CD4-positive, alpha-beta memory T cell (primary cell): Measurements from ENCODE around the gene ARHGEF4. TPM values are rescaled to one million over a fixed set of nuclear protein-coding genes. Genes with fewer than 3 reads are reported as not detected.
A peak's percentile ranks its signal among the peaks of the same experiment; 100 is the strongest.

Experiments
- CTCF ChIA-PET: fragments of 350-600 bp; sonication (Branson Sonifier 250); formaldehyde crosslinking; loops from one replicate; lab custom pipeline; 2021; ENCODE audit warnings: inconsistent platforms; ENCODE audit not compliant: partially characterized antibody; lab: Charles Lee
- POLR2A ChIA-PET: fragments of 350-600 bp; sonication (Branson Sonifier 250); formaldehyde crosslinking; loops from one replicate; lab custom pipeline; 2021; ENCODE audit not compliant: partially characterized antibody; lab: Charles Lee
- DNase-seq, 5 donors: peaks; one replicate each; pipeline versions ENCODE4 v3.0.0 to v3.0.0-alpha.2; 2020 to 2022; ENCODE audit warnings: mixed read lengths in 1 of 5
- H3K27ac ChIP-seq: one replicate; pipeline ENCODE4 v1.7.0; 2013; ENCODE audit warnings: low read depth, low read length
- H3K27me3 ChIP-seq: 2 replicates; pipeline ENCODE4 v1.7.0; 2013; ENCODE audit warnings: mild to moderate bottlenecking, low read length, moderate library complexity; ENCODE audit not compliant: insufficient read depth
- H3K36me3 ChIP-seq: 2 replicates; pipeline ENCODE4 v1.7.0; 2013; ENCODE audit warnings: mild to moderate bottlenecking, low read length, moderate library complexity; ENCODE audit not compliant: insufficient read depth
- H3K4me1 ChIP-seq: 2 replicates; pipeline ENCODE4 v1.7.0; 2013; ENCODE audit warnings: mild to moderate bottlenecking, low read length, moderate library complexity; ENCODE audit not compliant: insufficient read depth
- H3K4me3 ChIP-seq, 2 donors: one replicate each; pipeline ENCODE4 v1.7.0; 2013; ENCODE audit warnings: low read length in 2 of 2, mild to moderate bottlenecking in 1 of 2
- H3K9me3 ChIP-seq, 2 donors: one replicate each; pipeline ENCODE4 v1.7.0; 2013; ENCODE audit warnings: low read length in 2 of 2, control low read depth in 1 of 2; ENCODE audit not compliant: control insufficient read depth in 1 of 2
- H3K27ac Mint-ChIP-seq, 7 donors: one replicate each; pipeline ENCODE4 v1.8.0; 2020 to 2021; ENCODE audit warnings: mixed read lengths in 7 of 7, mild to moderate bottlenecking in 6 of 7, inconsistent platforms in 3 of 7, moderate library complexity in 3 of 7
- H3K27me3 Mint-ChIP-seq, 2 donors: one replicate each; pipeline ENCODE4 v1.8.0; 2020 to 2021; ENCODE audit warnings: mixed read lengths in 2 of 2
- H3K36me3 Mint-ChIP-seq, 2 donors: one replicate each; pipeline ENCODE4 v1.8.0; 2020 to 2021; ENCODE audit warnings: mixed read lengths in 2 of 2, inconsistent platforms in 1 of 2, mild to moderate bottlenecking in 1 of 2
- H3K4me1 Mint-ChIP-seq, 4 donors: one replicate each; pipeline ENCODE4 v1.8.0; 2020 to 2021; ENCODE audit warnings: mixed read lengths in 4 of 4, mild to moderate bottlenecking in 1 of 4
- H3K4me3 Mint-ChIP-seq, 8 donors: one replicate each; pipeline ENCODE4 v1.8.0; 2020 to 2021; ENCODE audit warnings: mixed read lengths in 8 of 8, mild to moderate bottlenecking in 7 of 8, moderate library complexity in 6 of 8, inconsistent platforms in 3 of 8
- H3K9me3 Mint-ChIP-seq, 8 donors: one replicate each; pipeline ENCODE4 v1.8.0; 2020 to 2021; ENCODE audit warnings: mixed read lengths in 8 of 8, mild to moderate bottlenecking in 5 of 8, inconsistent platforms in 3 of 8, moderate library complexity in 1 of 8
- intact Hi-C: fragments of 100-400 bp; cut with micrococcal nuclease; formaldehyde crosslinking; loops from one replicate; pipeline ENCODE4 v1.15.1; 2023
- polyA plus RNA-seq, 2 donors: library from polyadenylated mRNA; unstranded; fragments of 300-500 nt; fragmentation: Illumina TruSeq; gene quantifications; one replicate each; pipeline ENCODE4 v1.2.3, GENCODE V29; 2021
- total RNA-seq, 2 experiments: library from RNA; stranded (reverse); gene quantifications; one replicate each; pipeline ENCODE4 v1.2.3, GENCODE V29; 2021

The ARHGEF4 gene
- total and polyA plus RNA-seq, 4 experiments from 2014 or later: 1.4 to 2.6 (median 2.1) TPM

- no peaks in the 10 kb centered on the region for H3K36me3 ChIP-seq
- Mint-ChIP-seq H3K36me3 (no peaks in the 10 kb centered on the region), H3K9me3 (no peaks in the 10 kb centered on the region), H3K27me3 (peaks cover 0 to 10% of the 10 kb centered on the region in 2 donors), H3K27ac (no peak overlapping the region), H3K4me3 (no peak overlapping the region), H3K4me1 (no peaks in the 10 kb centered on the region)
- no peak overlapping the region for H3K4me3 ChIP-seq
- POLR2A ChIA-PET: no interaction called here
- no peaks in the 10 kb centered on the region for H3K4me1 ChIP-seq
- intact Hi-C loops: no loop called here
- CTCF ChIA-PET: interaction anchor here (1.1 kb wide), 1 partner anchor 90 kb away, joined by 3 read pairs; no protein-coding TSS in a partner anchor
- no peak overlapping the region for H3K27ac ChIP-seq
- peaks cover 4% of the 10 kb centered on the region for H3K27me3 ChIP-seq
- no peak for DNase-seq
- H3K9me3 ChIP-seq: no peaks in the 10 kb centered on the region
Observed at GRCh38 chr2:130887643-130888042, 50.9 kb downstream of the ARHGEF4 start.

- no peak for DNase-seq
- peaks cover 4% of the 10 kb centered on the region for H3K27me3 ChIP-seq
- H3K27ac ChIP-seq: no peak overlapping the region
- H3K4me3 ChIP-seq: no peak overlapping the region
- ChIA-PET CTCF (interaction anchor here (1.1 to 1.6 kb wide), 4 partner anchors 15 to 92 kb away, joined by 3 to 5 read pairs (median 5); no protein-coding TSS in a partner anchor), POLR2A (no interaction called here)
- Mint-ChIP-seq H3K4me1 (no peaks in the 10 kb centered on the region), H3K27me3 (peaks cover 3 to 26% of the 10 kb centered on the region in 2 donors), H3K4me3 (no peak overlapping the region), H3K36me3 (no peaks in the 10 kb centered on the region), H3K27ac (no peak overlapping the region), H3K9me3 (peaks cover 0 to 2% (median 0%) of the 10 kb centered on the region in 8 donors)
- intact Hi-C loops: no loop called here
- no peaks in the 10 kb centered on the region for H3K36me3 ChIP-seq
- H3K9me3 ChIP-seq: no peaks in the 10 kb centered on the region
- H3K4me1 ChIP-seq: no peaks in the 10 kb centered on the region
Observed at GRCh38 chr2:130890941-130891669, 54.4 kb downstream of the ARHGEF4 start.

- H3K9me3 Mint-ChIP-seq: peaks cover 0 to 2% (median 0%) of the 10 kb centered on the region in 8 donors
- no peaks in the 10 kb centered on the region for H3K9me3 ChIP-seq
- no peaks in the 10 kb centered on the region for H3K4me1 Mint-ChIP-seq
- POLR2A ChIA-PET: no interaction called here
- no peak overlapping the region for H3K27ac Mint-ChIP-seq
- H3K4me3 ChIP-seq: no peak overlapping the region
- H3K4me3 Mint-ChIP-seq: no peak overlapping the region
- H3K27me3 ChIP-seq: peaks cover 4% of the 10 kb centered on the region
- intact Hi-C loops: no loop called here
- CTCF ChIA-PET: no interaction called here
- no peaks in the 10 kb centered on the region for H3K36me3 ChIP-seq
- no peak overlapping the region for H3K27ac ChIP-seq
- H3K36me3 Mint-ChIP-seq: no peaks in the 10 kb centered on the region
- H3K27me3 Mint-ChIP-seq: peaks cover 3 to 26% of the 10 kb centered on the region in 2 donors
- no peaks in the 10 kb centered on the region for H3K4me1 ChIP-seq
- no peak for DNase-seq
Observed at GRCh38 chr2:130891966-130892365, 55.3 kb downstream of the ARHGEF4 start.

- intact Hi-C loops: no loop called here
- Mint-ChIP-seq H3K27ac (peak overlapping the region in 1 of 7 donors; percentile 54), H3K36me3 (no peaks in the 10 kb centered on the region), H3K4me1 (no peaks in the 10 kb centered on the region), H3K4me3 (no peak overlapping the region), H3K27me3 (peaks cover 3 to 26% of the 10 kb centered on the region in 2 donors), H3K9me3 (peaks cover 0 to 2% (median 0%) of the 10 kb centered on the region in 8 donors)
- H3K9me3 ChIP-seq: no peaks in the 10 kb centered on the region
- H3K27ac ChIP-seq: no peak overlapping the region
- H3K27me3 ChIP-seq: peaks cover 4% of the 10 kb centered on the region
- ChIA-PET POLR2A (no interaction called here), CTCF (interaction anchor here (1.0 kb wide), 1 partner anchor 9 kb away, joined by 3 read pairs; no protein-coding TSS in a partner anchor)
- no peak overlapping the region for H3K4me3 ChIP-seq
- no peak for DNase-seq
- H3K4me1 ChIP-seq: no peaks in the 10 kb centered on the region
- no peaks in the 10 kb centered on the region for H3K36me3 ChIP-seq
Observed at GRCh38 chr2:130892793-130893785, 56.4 kb downstream of the ARHGEF4 start.

- Mint-ChIP-seq H3K4me1 (no peaks in the 10 kb centered on the region), H3K36me3 (no peaks in the 10 kb centered on the region), H3K27ac (no peak overlapping the region), H3K4me3 (no peak overlapping the region), H3K27me3 (peaks cover 3 to 27% of the 10 kb centered on the region in 2 donors), H3K9me3 (peaks cover 0 to 2% (median 0%) of the 10 kb centered on the region in 8 donors)
- ChIA-PET CTCF (interaction anchor here (1.0 kb wide), 1 partner anchor 10 kb away, joined by 3 read pairs; no protein-coding TSS in a partner anchor), POLR2A (no interaction called here)
- intact Hi-C loops: no loop called here
- H3K27me3 ChIP-seq: peaks cover 4% of the 10 kb centered on the region
- H3K27ac ChIP-seq: no peak overlapping the region
- H3K36me3 ChIP-seq: no peaks in the 10 kb centered on the region
- no peaks in the 10 kb centered on the region for H3K4me1 ChIP-seq
- no peaks in the 10 kb centered on the region for H3K9me3 ChIP-seq
- DNase-seq: no peak
- H3K4me3 ChIP-seq: no peak overlapping the region
Observed at GRCh38 chr2:130894326-130894942, 57.7 kb downstream of the ARHGEF4 start.

- ChIA-PET POLR2A (no interaction called here), CTCF (no interaction called here)
- Histone ChIP-seq H3K9me3 (no peaks in the 10 kb centered on the region), H3K4me1 (no peaks in the 10 kb centered on the region), H3K27me3 (peaks cover 4% of the 10 kb centered on the region), H3K36me3 (no peaks in the 10 kb centered on the region), H3K27ac (no peak overlapping the region), H3K4me3 (no peak overlapping the region)
- intact Hi-C loops: no loop called here
- no peak overlapping the region for H3K27ac Mint-ChIP-seq
- H3K36me3 Mint-ChIP-seq: no peaks in the 10 kb centered on the region
- peaks cover 0 to 2% (median 0%) of the 10 kb centered on the region in 8 donors for H3K9me3 Mint-ChIP-seq
- no peak overlapping the region for H3K4me3 Mint-ChIP-seq
- no peaks in the 10 kb centered on the region for H3K4me1 Mint-ChIP-seq
- no peak for DNase-seq
- peaks cover 3 to 27% of the 10 kb centered on the region in 2 donors for H3K27me3 Mint-ChIP-seq
Observed at GRCh38 chr2:130896813-130897212, 60.1 kb downstream of the ARHGEF4 start.
